GM20000 (cell line): Measurements from ENCODE around the gene WNT5A.

Experiments
- DNase-seq: peaks from one replicate; pipeline ENCODE4 v3.0.0; 2012; ENCODE audit warnings: low spot score
- TF ChIP-seq, protein P1 (sequence below): IDR thresholded peaks from 2 replicates; pipeline ENCODE4 v1.5.1; 2012; ENCODE audit warnings: mild to moderate bottlenecking, control low read depth; ENCODE audit errors: extremely low read depth, missing control alignments

Gene WNT5A

DNA sequence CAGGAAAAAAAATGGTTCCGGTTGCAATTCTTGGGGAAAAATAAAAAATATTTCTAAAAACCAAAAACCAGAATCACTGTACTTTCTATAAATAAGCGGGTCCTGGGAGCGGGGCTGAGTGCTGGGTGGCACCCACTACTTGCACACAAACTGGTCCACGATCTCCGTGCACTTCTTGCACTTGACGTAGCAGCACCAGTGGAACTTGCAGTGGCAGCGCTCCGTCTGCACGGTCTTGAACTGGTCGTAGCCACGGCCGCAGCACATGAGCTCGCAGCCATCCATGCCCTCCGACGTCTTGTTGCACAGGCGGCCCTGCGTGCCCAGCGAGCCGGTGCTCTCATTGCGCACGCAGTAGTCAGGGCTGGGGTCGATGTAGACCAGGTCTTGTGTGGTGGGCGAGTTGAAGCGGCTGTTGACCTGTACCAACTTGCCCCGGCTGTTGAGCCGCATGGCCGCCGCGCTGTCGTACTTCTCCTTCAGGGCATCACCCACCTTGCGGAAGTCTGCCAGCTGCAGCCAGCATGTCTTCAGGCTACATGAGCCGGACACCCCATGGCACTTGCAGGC, 17.1 kb downstream of the WNT5A start:
- TF ChIP-seq, protein P1, sequence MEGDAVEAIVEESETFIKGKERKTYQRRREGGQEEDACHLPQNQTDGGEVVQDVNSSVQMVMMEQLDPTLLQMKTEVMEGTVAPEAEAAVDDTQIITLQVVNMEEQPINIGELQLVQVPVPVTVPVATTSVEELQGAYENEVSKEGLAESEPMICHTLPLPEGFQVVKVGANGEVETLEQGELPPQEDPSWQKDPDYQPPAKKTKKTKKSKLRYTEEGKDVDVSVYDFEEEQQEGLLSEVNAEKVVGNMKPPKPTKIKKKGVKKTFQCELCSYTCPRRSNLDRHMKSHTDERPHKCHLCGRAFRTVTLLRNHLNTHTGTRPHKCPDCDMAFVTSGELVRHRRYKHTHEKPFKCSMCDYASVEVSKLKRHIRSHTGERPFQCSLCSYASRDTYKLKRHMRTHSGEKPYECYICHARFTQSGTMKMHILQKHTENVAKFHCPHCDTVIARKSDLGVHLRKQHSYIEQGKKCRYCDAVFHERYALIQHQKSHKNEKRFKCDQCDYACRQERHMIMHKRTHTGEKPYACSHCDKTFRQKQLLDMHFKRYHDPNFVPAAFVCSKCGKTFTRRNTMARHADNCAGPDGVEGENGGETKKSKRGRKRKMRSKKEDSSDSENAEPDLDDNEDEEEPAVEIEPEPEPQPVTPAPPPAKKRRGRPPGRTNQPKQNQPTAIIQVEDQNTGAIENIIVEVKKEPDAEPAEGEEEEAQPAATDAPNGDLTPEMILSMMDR = no peak
- no peak for DNase-seq

DNA sequence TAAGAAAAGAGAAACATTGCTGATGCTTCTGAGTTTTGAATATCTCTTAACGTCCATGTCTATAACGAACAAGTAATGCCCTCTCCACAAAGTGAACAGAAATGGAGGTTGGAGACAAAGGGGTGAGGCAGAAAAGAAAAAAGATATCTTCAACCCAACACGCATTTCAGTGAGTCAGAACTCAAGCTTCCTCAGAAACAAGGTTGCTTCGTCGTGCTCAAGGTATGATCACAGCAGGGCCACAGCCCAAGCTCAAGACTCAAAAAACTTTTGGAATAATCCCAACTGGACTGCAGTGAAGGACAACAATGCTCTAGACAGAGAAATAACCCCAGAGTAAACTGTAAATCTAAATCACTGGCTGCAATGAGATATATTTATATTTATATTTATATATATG, 18.9 kb downstream of the WNT5A start:
- no peak for DNase-seq
- TF ChIP-seq, protein P1 = no peak

DNA sequence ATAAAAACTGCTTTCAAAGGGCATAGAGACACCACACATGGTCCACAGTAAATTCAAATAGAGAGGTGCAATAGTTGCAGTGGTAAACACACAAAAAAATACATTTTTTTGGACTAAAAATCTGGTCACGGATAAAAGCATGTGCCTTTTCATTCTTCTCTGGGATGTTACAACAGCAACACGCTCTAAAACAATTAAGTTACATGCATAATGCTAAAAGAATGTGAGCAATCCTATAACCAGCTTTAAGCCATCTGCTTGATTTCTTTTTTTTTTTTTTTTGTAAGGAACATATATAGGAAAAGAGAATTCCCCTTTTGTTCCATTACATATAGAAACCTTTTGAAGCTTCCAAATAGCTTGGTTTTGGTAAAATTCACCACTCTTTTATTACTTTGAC, 20.0 kb downstream of the WNT5A start:
- DNase-seq = no peak
- TF ChIP-seq, protein P1 = no peak

DNA sequence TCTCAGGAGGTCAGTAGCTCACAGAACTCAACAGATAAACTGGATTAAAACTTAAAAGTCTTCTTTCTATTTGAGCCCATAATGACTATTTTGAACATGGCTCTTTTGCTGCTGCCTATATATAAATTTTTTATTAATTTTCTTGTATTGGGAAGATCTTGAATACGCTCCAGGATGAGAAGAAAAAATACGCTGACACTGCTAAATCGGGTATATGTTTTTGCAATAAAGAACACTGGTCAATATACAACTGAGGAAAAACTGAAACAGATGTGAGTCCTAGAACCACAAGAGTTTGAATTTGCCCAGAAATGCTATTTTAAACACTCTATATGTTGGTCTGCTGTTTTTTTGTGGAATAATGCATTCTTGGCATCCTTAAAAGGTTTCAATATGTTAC, 20.6 kb downstream of the WNT5A start:
- TF ChIP-seq, protein P1 = no peak
- no peak for DNase-seq

GRCh38 chr3:55461896-55462295, 25.2 kb downstream of the WNT5A start:
- TF ChIP-seq, protein P1 = no peak
- no peak for DNase-seq

DNA sequence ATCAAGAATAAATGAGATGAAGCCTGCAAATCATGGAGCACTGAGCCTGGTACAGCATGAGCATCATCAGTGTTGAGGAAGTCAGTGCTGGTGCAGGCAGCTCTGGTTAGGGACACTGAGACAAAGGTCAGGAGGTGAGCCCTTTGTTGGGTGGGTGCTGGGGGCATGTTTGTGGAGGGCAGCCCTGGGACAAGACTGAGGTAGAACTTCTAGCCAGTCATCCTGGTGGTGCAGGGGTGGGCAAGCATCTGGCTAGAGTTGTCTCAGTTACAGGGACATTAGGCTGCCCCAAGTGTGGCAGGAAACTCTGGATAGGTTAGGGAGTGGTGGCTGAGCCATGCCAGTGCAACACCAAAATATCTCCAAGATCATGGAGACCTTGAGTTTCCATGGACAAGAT, 27.3 kb downstream of the WNT5A start:
- TF ChIP-seq, protein P1 = no peak
- DNase-seq = no peak

DNA sequence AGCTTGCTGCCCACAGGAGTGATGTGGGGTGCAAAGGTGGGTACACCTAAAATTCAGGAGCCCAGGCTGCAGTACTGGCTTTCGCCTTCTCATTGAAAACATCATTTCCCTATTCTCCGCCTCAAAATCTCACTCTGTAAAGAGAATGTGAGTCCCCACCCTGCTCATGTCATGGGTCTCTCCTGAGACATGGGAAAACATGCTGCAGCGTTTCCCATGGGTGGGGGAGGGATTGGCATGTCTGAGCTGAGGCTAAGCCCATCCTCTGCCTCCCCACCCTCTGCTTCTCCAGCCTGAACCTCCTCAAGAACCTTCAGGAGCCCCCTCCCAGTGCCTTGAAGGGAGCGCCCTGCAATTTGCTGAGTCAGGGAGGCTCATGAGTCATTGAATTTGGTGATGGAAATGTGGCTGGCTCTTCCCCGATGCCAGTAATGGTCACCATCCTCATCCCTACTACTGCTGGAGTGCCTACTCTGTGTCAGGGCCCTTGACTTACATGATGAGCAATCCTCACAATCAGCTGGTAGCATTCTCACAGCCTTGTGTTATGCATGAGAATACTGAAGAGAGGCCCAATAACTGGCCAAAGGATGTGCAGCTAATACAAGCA, 28.8 kb downstream of the WNT5A start:
- TF ChIP-seq, protein P1 = no peak
- no peak for DNase-seq
